ENCODE measurements around the gene MAZ. TPM values are rescaled to one million over a fixed set of nuclear protein-coding genes. Genes with fewer than 3 reads are reported as not detected.
A peak's percentile ranks its signal among the peaks of the same experiment; 100 is the strongest.

Gene MAZ
- total and polyA plus RNA-seq, 2 of the 13 experiments (the other 11 are each of a cell fraction or from before 2014, with no cell fraction given), result 203 to 277 TPM

GRCh38 chr16:29784157-29784556 is 22.2 kb upstream of the MAZ start:
- ChIA-PET CTCF (ENCODE audit: low intra/inter-chr PET ratio, low total read pairs) (interaction anchor here (1.9 kb wide), 1 partner anchor 48 kb away, joined by 6 read pairs; no protein-coding TSS in a partner anchor), POLR2A (interaction anchor here (0.6 to 1.3 kb wide), 4 partner anchors 48 to 117 kb away, joined by 3 to 6 read pairs (median 4); partner anchors contain the start of genes ASPHD1 and QPRT)
- Histone ChIP-seq H2AFZ (ENCODE audit: low read length) (no peak overlapping the region), H3K36me3 (replicated peaks in 1 of 2; ENCODE audit: control insufficient read depth in 1 of 2, insufficient read depth in 2 of 2, low read length in 2 of 2) (no peaks in the 10 kb centered on the region), H3K79me2 (ENCODE audit: insufficient read depth, low read length) (no peaks in the 10 kb centered on the region), H3K9me3 (ENCODE audit: low read length) (no peaks in the 10 kb centered on the region), H3K27me3 (ENCODE audit: control insufficient read depth in 1 of 2, insufficient read depth in 2 of 2, low read length in 2 of 2) (peaks cover 2 to 18% of the 10 kb centered on the region in 2 experiments; a peak in 4 of 5 replicates), H3K4me2 (ENCODE audit: low read depth, low read length) (peak overlapping the region; percentile 44; the same call in 1 of the 2 replicates), H3K27ac (ENCODE audit: extremely low read length, insufficient read depth, low read length) (no peak overlapping the region), H3K9ac (ENCODE audit: insufficient read depth, low read depth, low read length) (no peak overlapping the region), H3K4me1 (ENCODE audit: insufficient read depth, low read length) (peaks cover 46% of the 10 kb centered on the region), H3K4me3 (replicated peaks in 1 of 3; ENCODE audit: insufficient read depth in 1 of 3, low read depth in 2 of 3, low read length in 3 of 3) (no peak overlapping the region), H4K20me1 (ENCODE audit: insufficient read depth, low read length) (no peaks in the 10 kb centered on the region)
- TF ChIP-seq KDM5A (IDR thresholded peaks at IDR 0.05; ENCODE audit: borderline replicate concordance, low read length) (no peak), MBNL3 (CRISPR knock-in tag; conservative IDR thresholded peaks at IDR 0.05) (0 out of 2 replicates have a peak, but pooled peaks have one; percentile 23), GATA4 (IDR thresholded peaks at IDR 0.05; ENCODE audit: borderline replicate concordance, low read depth) (no peak), CREM (IDR thresholded peaks at IDR 0.05) (0 out of 2 replicates have a peak, but pooled peaks have one; percentile 16), CREM (CRISPR knock-in tag; IDR thresholded peaks at IDR 0.05) (no peak), ESRRA (CRISPR knock-in tag; IDR thresholded peaks at IDR 0.05; ENCODE audit: low read depth) (no peak), ZNF143 (CRISPR knock-in tag; IDR thresholded peaks at IDR 0.05) (no peak), GMEB2 (CRISPR knock-in tag; IDR thresholded peaks at IDR 0.05; ENCODE audit: low read depth) (no peak), RERE (CRISPR knock-in tag; IDR thresholded peaks at IDR 0.05; ENCODE audit: low read depth) (no peak), ZHX2 (IDR thresholded peaks at IDR 0.05; ENCODE audit: low read depth) (no peak), ZHX2 (CRISPR knock-in tag; IDR thresholded peaks at IDR 0.05; ENCODE audit: borderline replicate concordance) (no peak)
- BruUV-seq (replicated peaks), result no TSS peak
- in situ Hi-C loops (cut with HindIII; ENCODE audit: extremely low pct_ligation_motif_present, low pct_unique_long_range_greater_than_20kb), result no loop called here
- no peak for FAIRE-seq
- no peak for DNase-seq (ENCODE audit: low spot score)
- intact Hi-C loops (cut with micrococcal nuclease; ENCODE audit: unreplicated experiment), result no loop called here
- ATAC-seq, result no peak
- 48% methylated on average over 2 of the region's 2 CpGs for WGBS (ENCODE audit: low lambda C conversion rate)

All from HepG2 (cell line).